GM12892 (cell line): ENCODE measurements around the gene TOX3.

Experiments
- POLR2A ChIP-seq: IDR thresholded peaks from 2 replicates; pipeline ENCODE4 v1.6.1; 2011; ENCODE audit warnings: low read depth, low read length, control low read depth
- POLR2AphosphoS5 ChIP-seq: IDR thresholded peaks from 2 replicates; pipeline ENCODE4 v1.6.1; 2011; ENCODE audit warnings: low read depth, low read length, control low read depth

- TF ChIP-seq POLR2AphosphoS5 (no peak), POLR2A (no peak)
Measured at GRCh38 chr16:52512297-52512987, 34.5 kb downstream of the TOX3 start.
